ENCODE data around the gene TP53I11. TPM values are rescaled to one million over a fixed set of nuclear protein-coding genes. Genes with fewer than 3 reads are reported as not detected.

Gene TP53I11
- polyA plus RNA-seq, 1 donor (not counting 4 experiments of a cell fraction or from before 2014, with no cell fraction given), result 21.4 TPM

GRCh38 chr11:44923806-44924205, 26.9 kb downstream of the TP53I11 start:
- FAIRE-seq (no peak), DNase-seq (ENCODE audit: low read depth, low spot score) (no peak)
- no peaks in the 10 kb centered on the region for H3K9me1 ChIP-seq (ENCODE audit: control insufficient read depth, extremely low read depth, insufficient read depth, low read length)
- no peaks in the 10 kb centered on the region for H3K9me3 ChIP-seq (ENCODE audit: control insufficient read depth, low read depth, low read length)
- no peak overlapping the region for H3K4me2 ChIP-seq (ENCODE audit: control insufficient read depth, extremely low read depth, insufficient read depth, low read depth, low read length)
- H3K9ac ChIP-seq (ENCODE audit: control insufficient read depth, extremely low read depth, insufficient read depth, low read length), result no peak overlapping the region
- H3K4me3 ChIP-seq (ENCODE audit: control insufficient read depth in 2 of 3, extremely low read depth in 1 of 3, insufficient read depth in 2 of 3, low read depth in 1 of 3, low read length in 3 of 3), result no peak overlapping the region
- no peaks in the 10 kb centered on the region for H3K79me2 ChIP-seq (ENCODE audit: control insufficient read depth, insufficient read depth, low read length)
- H3K4me1 ChIP-seq (ENCODE audit: control insufficient read depth, extremely low read depth, insufficient read depth, low read length), result no peaks in the 10 kb centered on the region
- H3K36me3 ChIP-seq (ENCODE audit: control insufficient read depth in 2 of 2, extremely low read depth in 1 of 2, insufficient read depth in 2 of 2, low read length in 2 of 2), result no peaks in the 10 kb centered on the region
- no peak overlapping the region for H3K27ac ChIP-seq (ENCODE audit: control insufficient read depth, insufficient read depth, low read length)
- no peak for TF ChIP-seq CTCF (optimal IDR thresholded peaks at IDR 0.05 in 1 of 3, IDR thresholded peaks at IDR 0.05 in 1 of 3, conservative IDR thresholded peaks at IDR 0.05 in 1 of 3; ENCODE audit: extremely low read depth in 1 of 3, insufficient read depth in 2 of 3, low read length in 3 of 3)
- no peak for TF ChIP-seq EZH2 (IDR thresholded peaks at IDR 0.05; ENCODE audit: low read length)
- dilution Hi-C loops (cut with MboI; ENCODE audit: extremely low pct_ligation_motif_present, low sequenced_read_pairs), result no loop called here
- peaks cover 9% of the 10 kb centered on the region for H4K20me1 ChIP-seq (ENCODE audit: control insufficient read depth, extremely low read depth, insufficient read depth, low read length)
- H3K27me3 ChIP-seq (ENCODE audit: control insufficient read depth, extremely low read depth, insufficient read depth, low read length), result peaks cover 27% of the 10 kb centered on the region
- no peak overlapping the region for H2AFZ ChIP-seq (ENCODE audit: control insufficient read depth, low read length)

GRCh38 chr11:44923115-44923514, 27.6 kb downstream of the TP53I11 start:
- no peak overlapping the region for H3K9ac ChIP-seq (ENCODE audit: control insufficient read depth, extremely low read depth, insufficient read depth, low read length)
- peaks cover 27% of the 10 kb centered on the region for H3K27me3 ChIP-seq (ENCODE audit: control insufficient read depth, extremely low read depth, insufficient read depth, low read length)

More at GRCh38 chr11:44923115-44923514, 27.6 kb downstream of the TP53I11 start:
- Histone ChIP-seq H3K9me1 (ENCODE audit: control insufficient read depth, extremely low read depth, insufficient read depth, low read length) (no peaks in the 10 kb centered on the region), H2AFZ (ENCODE audit: control insufficient read depth, low read length) (no peak overlapping the region), H3K4me2 (ENCODE audit: control insufficient read depth, extremely low read depth, insufficient read depth, low read depth, low read length) (no peak overlapping the region), H3K9me3 (ENCODE audit: control insufficient read depth, low read depth, low read length) (no peaks in the 10 kb centered on the region), H3K79me2 (ENCODE audit: control insufficient read depth, insufficient read depth, low read length) (no peaks in the 10 kb centered on the region), H4K20me1 (ENCODE audit: control insufficient read depth, extremely low read depth, insufficient read depth, low read length) (peaks cover 9% of the 10 kb centered on the region), H3K36me3 (ENCODE audit: control insufficient read depth in 2 of 2, extremely low read depth in 1 of 2, insufficient read depth in 2 of 2, low read length in 2 of 2) (no peaks in the 10 kb centered on the region), H3K27ac (ENCODE audit: control insufficient read depth, insufficient read depth, low read length) (no peak overlapping the region), H3K4me1 (ENCODE audit: control insufficient read depth, extremely low read depth, insufficient read depth, low read length) (no peaks in the 10 kb centered on the region), H3K4me3 (ENCODE audit: control insufficient read depth in 2 of 3, extremely low read depth in 1 of 3, insufficient read depth in 2 of 3, low read depth in 1 of 3, low read length in 3 of 3) (no peak overlapping the region)
- FAIRE-seq, result no peak
- no peak for DNase-seq (ENCODE audit: low read depth, low spot score)
- dilution Hi-C loops (cut with MboI; ENCODE audit: extremely low pct_ligation_motif_present, low sequenced_read_pairs), result no loop called here
- no peak for TF ChIP-seq EZH2 (IDR thresholded peaks at IDR 0.05; ENCODE audit: low read length)
- TF ChIP-seq CTCF (optimal IDR thresholded peaks at IDR 0.05 in 1 of 3, IDR thresholded peaks at IDR 0.05 in 1 of 3, conservative IDR thresholded peaks at IDR 0.05 in 1 of 3; ENCODE audit: extremely low read depth in 1 of 3, insufficient read depth in 2 of 3, low read length in 3 of 3), result no peak

All from keratinocyte (primary cell).